GM12892 (cell line): Measurements from ENCODE around the gene RAB27A.

Experiments
- POLR2A ChIP-seq: IDR thresholded peaks from 2 replicates; pipeline ENCODE4 v1.6.1; 2011; ENCODE audit warnings: low read depth, low read length, control low read depth
- POLR2AphosphoS5 ChIP-seq: IDR thresholded peaks from 2 replicates; pipeline ENCODE4 v1.6.1; 2011; ENCODE audit warnings: low read depth, low read length, control low read depth
- TAF1 ChIP-seq: IDR thresholded peaks from 2 replicates; pipeline ENCODE4 v1.6.1; 2011; ENCODE audit warnings: low read depth, mild to moderate bottlenecking, control low read depth, low read length, borderline replicate concordance

- TF ChIP-seq POLR2AphosphoS5 (0 out of 2 replicates have a peak, but pooled peaks have one; percentile 49), POLR2A (peak; percentile 48; the same call in 1 of the 2 replicates), TAF1 (no peak)
Measured at GRCh38 chr15:55221090-55222011, 68.3 kb downstream of the RAB27A start.
